B cell (primary cell): Measurements from ENCODE around the gene CYP27A1. TPM values are rescaled to one million over a fixed set of nuclear protein-coding genes. Genes with fewer than 3 reads are reported as not detected.

Source experiments
- ATAC-seq: fragments of 200-7000 bp; cut with Tn5 transposase; one replicate; pipeline ENCODE4 v1.10.0; 2021; ENCODE audit warnings: low read depth, mild to moderate bottlenecking, moderate number of reproducible peaks, moderate library complexity
- CTCF ChIA-PET: fragments of 350-600 bp; sonication (Branson Sonifier 250); formaldehyde crosslinking; loops from one replicate; lab custom pipeline; 2021; ENCODE audit warnings: antibody characterized with exemption, inconsistent platforms; lab: Charles Lee
- POLR2A ChIA-PET: fragments of 350-600 bp; sonication (Branson Sonifier 250); formaldehyde crosslinking; loops from one replicate; lab custom pipeline; 2021; ENCODE audit warnings: antibody characterized with exemption; lab: Charles Lee
- DNase-seq: peaks from one replicate; pipeline ENCODE4 v3.0.0; 2013
- H2AFZ ChIP-seq: 2 replicates; pipeline ENCODE4 v1.6.1; 2012; ENCODE audit warnings: mild to moderate bottlenecking, low read depth, low read length; ENCODE audit not compliant: insufficient read depth, poor library complexity, severe bottlenecking
- H3K27ac ChIP-seq, 2 donors: 1 replicate in 1 of 2; 2 replicates in 1 of 2; pipeline ENCODE4 v1.5.1; 2012 to 2013; ENCODE audit warnings: low read length in 2 of 2, mild to moderate bottlenecking in 2 of 2, moderate library complexity in 1 of 2
- H3K27me3 ChIP-seq, 4 experiments: fragments of 200-600 bp in 1 of 4; sonication (generic) in 1 of 4; replicated peaks in 1 of 4; 1 replicate in 2 of 4; 2 replicates in 2 of 4; pipeline versions ENCODE4 v1.6.1 to v1.7.0; 2013 to 2016; ENCODE audit warnings: low read length in 3 of 4, mild to moderate bottlenecking in 2 of 4, mixed read lengths in 1 of 4, moderate library complexity in 1 of 4; ENCODE audit not compliant: insufficient read depth in 4 of 4, control insufficient read depth in 3 of 4; ENCODE audit errors: control extremely low read depth in 1 of 4
- H3K36me3 ChIP-seq, 2 experiments: replicated peaks in 1 of 2; 1 replicate in 1 of 2; 2 replicates in 1 of 2; pipeline versions ENCODE4 v1.6.1 to v1.7.1; 2013; ENCODE audit warnings: low read length in 1 of 2; ENCODE audit not compliant: insufficient read depth in 2 of 2, control insufficient read depth in 1 of 2; ENCODE audit errors: control extremely low read depth in 1 of 2, extremely low read depth in 1 of 2
- H3K4me1 ChIP-seq, 2 donors: fragments of 200-600 bp in 1 of 2; sonication (generic) in 1 of 2; 1 replicate in 1 of 2; 2 replicates in 1 of 2; pipeline versions ENCODE4 v1.5.1 to v1.6.1; 2013 to 2017; ENCODE audit warnings: low read length in 2 of 2; ENCODE audit not compliant: control insufficient read depth in 2 of 2, insufficient read depth in 2 of 2
- H3K4me2 ChIP-seq: replicated peaks from 2 replicates; pipeline ENCODE3; 2012; ENCODE audit warnings: mild to moderate bottlenecking, low read depth, low read length; ENCODE audit not compliant: poor library complexity, severe bottlenecking
- H3K4me3 ChIP-seq, 5 experiments: fragments of 200-600 bp in 1 of 5; sonication (generic) in 1 of 5; 1 replicate in 3 of 5; 2 replicates in 2 of 5; pipeline versions ENCODE4 v1.5.1 to v1.7.0; 2011 to 2016; ENCODE audit warnings: low read length in 4 of 5, mild to moderate bottlenecking in 4 of 5, low read depth in 2 of 5, control low read depth in 1 of 5, moderate library complexity in 1 of 5; ENCODE audit not compliant: insufficient read depth in 1 of 5; ENCODE audit errors: control extremely low read depth in 1 of 5, extremely low read depth in 1 of 5
- H3K79me2 ChIP-seq: fragments of 200-600 bp; sonication (generic); one replicate; pipeline ENCODE4 v1.6.0; 2016; ENCODE audit warnings: low read length; ENCODE audit not compliant: control insufficient read depth, insufficient read depth
- H3K9ac ChIP-seq: fragments of 200-600 bp; sonication (generic); 2 replicates; pipeline ENCODE4 v1.6.1; 2017; ENCODE audit warnings: mild to moderate bottlenecking, low read length, moderate library complexity
- H3K9me3 ChIP-seq, 3 donors: one replicate each; pipeline versions ENCODE4 v1.6.1 to v1.7.1; 2013; ENCODE audit warnings: low read length in 2 of 3; ENCODE audit not compliant: control insufficient read depth in 2 of 3, insufficient read depth in 1 of 3; ENCODE audit errors: control extremely low read depth in 1 of 3
- H4K20me1 ChIP-seq: 2 replicates; pipeline ENCODE4 v1.6.0; 2012; ENCODE audit warnings: mild to moderate bottlenecking, low read length; ENCODE audit not compliant: insufficient read depth, control insufficient read depth, poor library complexity, severe bottlenecking
- H3K27ac Mint-ChIP-seq: one replicate; pipeline ENCODE4 v1.8.0; 2021; ENCODE audit warnings: mixed read lengths
- H3K27me3 Mint-ChIP-seq: one replicate; pipeline ENCODE4 v1.8.0; 2021; ENCODE audit warnings: mixed read lengths
- H3K4me1 Mint-ChIP-seq: one replicate; pipeline ENCODE4 v1.8.0; 2021; ENCODE audit warnings: mixed read lengths
- H3K4me3 Mint-ChIP-seq: one replicate; pipeline ENCODE4 v1.8.0; 2021; ENCODE audit warnings: mixed read lengths
- H3K9me3 Mint-ChIP-seq: one replicate; pipeline ENCODE4 v1.8.0; 2022; ENCODE audit warnings: mixed read lengths; ENCODE audit not compliant: insufficient read depth
- CTCF ChIP-seq: fragments of 200-600 bp; IDR thresholded peaks from one replicate; pipeline ENCODE4 v1.8.0; 2022; ENCODE audit warnings: antibody characterized with exemption, mild to moderate bottlenecking
- EZH2 ChIP-seq: IDR thresholded peaks from 2 replicates; pipeline ENCODE4 v1.6.1; 2012; ENCODE audit warnings: borderline replicate concordance, low read depth, mild to moderate bottlenecking, moderate library complexity, low read length; ENCODE audit not compliant: insufficient read depth, poor library complexity, severe bottlenecking
- WGBS: methylation state at CpG from one replicate; pipeline ENCODE4 v1.1.5; 2013; ENCODE audit warnings: missing lambda C conversion rate; ENCODE audit not compliant: insufficient coverage; 5-methylcytosine and 5-hydroxymethylcytosine counted together
- intact Hi-C: fragments of 100-400 bp; cut with micrococcal nuclease; formaldehyde crosslinking; loops from one replicate; pipeline ENCODE4 v1.10.0; 2022
- polyA plus RNA-seq: library from polyadenylated mRNA; depleted of rRNA; stranded (reverse); fragments of >200 nt; gene quantifications from 2 replicates; pipeline ENCODE4 v1.2.3, GENCODE V29; 2012
- total RNA-seq, 2 donors: library from RNA; stranded (reverse); fragments of 120-200 nt in 1 of 2; gene quantifications; 1 replicate in 1 of 2; 2 replicates in 1 of 2; pipeline versions ENCODE4 v1.2.3 to v1.2.4, GENCODE V29; 2013 to 2022

CYP27A1 gene
- total and polyA plus RNA-seq, 2 donors (not counting 1 experiment from before 2014, with no cell fraction given) = 0.39 to 1.1 TPM

GRCh38 chr2:218744615-218745014 lies 37.3 kb upstream of the CYP27A1 start:
- 88% methylated on average over 1 of the region's 3 CpGs for WGBS
- DNase-seq (no peak), ATAC-seq (no peak)
- H3K4me2 ChIP-seq = no peak overlapping the region
- H3K4me3 ChIP-seq = no peak overlapping the region
- H3K79me2 ChIP-seq = no peaks in the 10 kb centered on the region
- H3K9me3 ChIP-seq = no peaks in the 10 kb centered on the region
- H3K9ac ChIP-seq = no peak overlapping the region
- H3K4me1 ChIP-seq = no peaks in the 10 kb centered on the region
- H3K36me3 ChIP-seq = peaks cover 0 to 66% of the 10 kb centered on the region in 2 experiments
- intact Hi-C loops = no loop called here
- H3K9me3 Mint-ChIP-seq = no peaks in the 10 kb centered on the region
- no peak overlapping the region for H3K27ac Mint-ChIP-seq
- no peak for TF ChIP-seq CTCF
- TF ChIP-seq EZH2 = no peak
- no peaks in the 10 kb centered on the region for H4K20me1 ChIP-seq
- no peak overlapping the region for H3K4me3 Mint-ChIP-seq
- H3K27me3 ChIP-seq = no peaks in the 10 kb centered on the region
- ChIA-PET CTCF (no interaction called here), POLR2A (no interaction called here)
- no peaks in the 10 kb centered on the region for H3K27me3 Mint-ChIP-seq
- no peaks in the 10 kb centered on the region for H3K4me1 Mint-ChIP-seq
- no peak overlapping the region for H2AFZ ChIP-seq
- H3K27ac ChIP-seq = no peak overlapping the region

GRCh38 chr2:218745160-218745558 lies 36.8 kb upstream of the CYP27A1 start:
- Histone ChIP-seq H3K27me3 (no peaks in the 10 kb centered on the region), H2AFZ (no peak overlapping the region), H3K9ac (no peak overlapping the region), H3K27ac (no peak overlapping the region), H4K20me1 (no peaks in the 10 kb centered on the region), H3K4me2 (no peak overlapping the region), H3K4me3 (no peak overlapping the region), H3K79me2 (no peaks in the 10 kb centered on the region), H3K9me3 (no peaks in the 10 kb centered on the region), H3K4me1 (no peaks in the 10 kb centered on the region), H3K36me3 (peaks cover 0 to 67% of the 10 kb centered on the region in 2 experiments)
- intact Hi-C loops = no loop called here
- no peak for DNase-seq
- no peak overlapping the region for H3K4me3 Mint-ChIP-seq
- ChIA-PET POLR2A (no interaction called here), CTCF (no interaction called here)
- no peaks in the 10 kb centered on the region for H3K4me1 Mint-ChIP-seq
- no peaks in the 10 kb centered on the region for H3K27me3 Mint-ChIP-seq
- no peaks in the 10 kb centered on the region for H3K9me3 Mint-ChIP-seq
- 72% methylated on average over 3 of the region's 5 CpGs for WGBS
- TF ChIP-seq CTCF = no peak
- no peak for TF ChIP-seq EZH2
- H3K27ac Mint-ChIP-seq = no peak overlapping the region
- ATAC-seq = no peak
